CD4-positive, alpha-beta T cell treated with Interleukin-15 for 1 hour (primary cell): ENCODE measurements around the gene TSC2.
A peak's percentile ranks its signal among the peaks of the same experiment; 100 is the strongest.
"Not testable (repeated sequence)": the region's sequence is repeated elsewhere in the genome, so short reads cannot be mapped to it uniquely, and the experiment has no call there.

Experiments used
- DNase-seq: peaks from one replicate; pipeline ENCODE4 v3.0.0-alpha.2; 2020

The TSC2 gene

GRCh38 chr16:2011726-2012125, 36.1 kb upstream of the TSC2 start:
- not testable (repeated sequence) for DNase-seq

GRCh38 chr16:2013527-2013926, 34.3 kb upstream of the TSC2 start:
- no peak for DNase-seq

DNA sequence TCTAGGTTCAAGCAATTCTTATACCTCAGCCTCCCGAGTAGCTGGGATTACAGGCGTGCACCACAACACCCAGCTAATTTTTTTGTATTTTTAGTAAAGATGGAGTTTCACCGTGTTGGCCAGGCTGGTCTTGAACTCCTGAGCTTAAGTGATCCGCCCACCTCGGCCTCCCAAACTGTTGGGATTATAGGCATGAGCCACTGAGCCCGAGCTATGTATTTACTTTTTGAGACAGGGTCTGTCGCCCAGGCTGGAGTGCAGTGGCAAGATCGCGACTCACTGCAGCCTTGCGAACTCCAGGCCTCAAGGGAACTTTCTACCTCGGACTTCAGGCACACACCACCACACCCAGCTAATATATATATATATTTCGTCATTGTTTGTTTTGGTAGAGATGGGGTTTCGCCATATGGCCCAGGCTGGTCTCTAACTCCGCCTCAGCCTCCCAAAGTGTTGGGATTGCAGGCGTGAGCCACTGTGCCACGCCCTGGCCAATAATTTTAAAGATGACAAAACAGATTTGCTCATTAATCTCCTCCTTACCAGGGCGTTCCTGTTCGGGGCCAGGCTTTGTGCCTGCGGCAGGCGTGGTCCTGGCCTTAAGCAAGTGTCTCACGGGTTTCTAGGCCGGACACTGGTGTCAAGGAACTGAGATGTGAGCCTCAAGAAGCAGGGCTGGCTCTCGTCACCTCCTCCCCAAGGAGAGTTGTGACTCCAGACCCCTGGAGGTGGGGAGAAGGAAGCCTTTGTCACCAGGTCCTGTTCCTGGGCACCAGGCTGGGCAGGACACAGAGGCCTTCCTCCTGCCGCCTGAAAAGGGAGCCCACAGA, 32.5 kb upstream of the TSC2 start:
- peak; percentile 63 for DNase-seq

DNA sequence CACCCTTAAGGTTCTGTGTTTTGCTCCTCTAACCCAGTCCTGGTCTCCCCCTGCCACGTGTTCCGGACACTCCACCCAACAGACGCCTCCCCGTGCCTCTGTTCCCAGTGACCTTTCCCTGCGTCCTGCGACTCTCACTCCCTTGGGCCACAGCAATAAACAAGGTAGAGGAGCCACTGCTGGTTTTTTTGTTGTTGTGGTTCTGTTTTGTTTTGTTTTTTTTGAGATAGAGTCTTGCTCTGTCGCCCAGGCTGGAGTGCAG, 31.9 kb upstream of the TSC2 start:
- DNase-seq = no peak

GRCh38 chr16:2016407-2016922, 31.3 kb upstream of the TSC2 start:
- DNase-seq = no peak

DNA sequence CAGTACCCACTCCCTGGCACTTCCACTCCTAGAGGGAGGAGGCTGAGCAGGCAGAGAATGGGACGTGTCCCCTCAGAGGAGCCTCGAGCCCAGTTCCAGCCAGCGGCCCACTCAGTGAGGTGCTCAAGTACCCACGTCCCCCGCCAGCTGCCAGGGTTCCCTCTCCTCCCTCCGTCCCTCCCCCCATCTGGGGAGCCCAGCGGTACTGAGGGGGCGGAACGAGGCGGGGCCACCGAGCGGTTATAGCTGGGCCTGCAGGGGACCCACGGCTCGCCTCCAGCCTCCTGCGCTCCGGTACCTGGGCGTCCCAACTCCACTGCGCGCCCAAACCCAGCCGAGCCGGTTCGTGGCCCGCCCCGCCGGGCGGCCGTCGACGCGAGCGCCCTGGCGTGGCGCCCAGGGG, 28.3 kb upstream of the TSC2 start, which contains the start of gene NPW:
NPW (plus strand) TSS at position 268 of the 403 bp plus-strand sequence.
- DNase-seq = no peak

GRCh38 chr16:2019921-2020831, 27.6 kb upstream of the TSC2 start:
- no peak for DNase-seq

GRCh38 chr16:2022723-2023091, 25.1 kb upstream of the TSC2 start:
- DNase-seq = no peak

- peak; percentile 93 for DNase-seq
These were observed 24.4 kb upstream of the TSC2 start for GRCh38 chr16:2023092-2024031.

- DNase-seq = no peak
These were observed 23.8 kb upstream of the TSC2 start for GRCh38 chr16:2024032-2024420.

DNA sequence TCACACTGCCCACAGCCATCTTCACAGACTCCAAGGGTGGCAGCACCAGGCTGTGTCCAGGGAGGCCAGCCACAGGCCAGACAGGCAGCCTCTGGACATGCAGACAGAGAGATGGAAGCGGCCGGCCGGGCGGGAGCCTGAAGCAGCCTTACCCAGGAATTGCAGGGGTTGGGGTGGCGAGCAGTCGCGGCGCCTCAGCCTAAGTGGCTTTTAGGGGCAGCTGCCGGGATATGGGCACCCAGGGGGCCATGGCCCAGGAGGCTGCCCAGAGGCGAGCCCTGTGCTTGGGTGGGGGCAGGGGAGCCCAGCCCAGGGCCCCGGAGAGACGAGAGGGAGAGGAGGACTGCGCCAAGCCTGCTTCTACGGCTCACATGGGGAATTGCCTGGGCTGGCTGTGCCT, 22.5 kb upstream of the TSC2 start:
- DNase-seq = no peak

GRCh38 chr16:2025878-2026460, 21.8 kb upstream of the TSC2 start:
- no peak for DNase-seq

GRCh38 chr16:2026461-2027023, 21.2 kb upstream of the TSC2 start, which contains the start of gene NHERF2:
TSS of gene NHERF2 (plus strand) at chr16:2026902. CDS start at chr16:2027006, 104 bp downstream.
- no peak for DNase-seq

GRCh38 chr16:2027024-2028010, 20.5 kb upstream of the TSC2 start:
- no peak for DNase-seq

GRCh38 chr16:2028146-2028545, 19.6 kb upstream of the TSC2 start:
- DNase-seq = no peak

DNA sequence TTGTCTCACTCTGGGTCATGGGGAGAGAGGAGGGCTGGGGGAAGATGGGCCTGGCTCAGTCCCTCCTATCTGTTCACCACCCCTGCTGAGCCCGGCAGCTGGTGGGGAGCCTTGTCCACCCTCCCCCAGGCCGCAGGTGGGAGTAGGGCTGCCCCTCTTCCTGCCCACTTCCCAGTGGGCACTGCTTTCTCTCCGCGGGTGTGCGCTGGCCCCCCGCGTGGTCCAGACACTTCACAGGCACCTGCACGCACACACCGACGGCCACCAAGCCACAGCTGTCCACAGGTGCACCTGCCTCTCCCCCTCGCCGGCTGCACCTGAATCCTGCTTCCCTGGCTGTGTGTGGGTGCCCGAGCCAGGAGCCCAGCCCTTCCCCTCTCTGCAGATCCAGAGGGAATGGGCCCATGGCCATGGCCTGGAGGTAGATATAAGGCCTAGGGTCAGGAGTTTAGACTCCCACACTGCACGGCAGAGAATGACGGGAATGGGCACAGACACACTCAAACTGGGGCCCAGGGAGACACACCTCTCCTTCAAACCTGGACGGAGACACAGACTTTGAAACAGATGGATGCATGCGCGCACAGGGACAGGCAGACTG, 19.1 kb upstream of the TSC2 start:
- DNase-seq = no peak

DNA sequence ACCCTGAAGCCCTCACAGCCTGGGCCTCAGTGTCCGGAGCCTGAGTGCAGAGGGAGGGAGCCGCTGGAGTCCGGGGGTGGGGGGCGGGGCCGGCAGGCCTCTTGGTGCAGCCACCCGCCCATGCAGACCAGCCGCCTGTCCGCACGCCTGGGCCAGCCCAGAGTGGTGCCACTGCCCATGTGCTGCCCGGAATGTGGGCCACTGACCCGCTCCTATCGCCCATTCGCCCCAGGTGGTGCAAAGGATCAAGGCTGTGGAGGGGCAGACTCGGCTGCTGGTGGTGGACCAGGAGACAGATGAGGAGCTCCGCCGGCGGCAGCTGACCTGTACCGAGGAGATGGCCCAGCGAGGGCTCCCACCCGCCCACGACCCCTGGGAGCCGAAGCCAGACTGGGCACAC, 18.4 kb upstream of the TSC2 start:
- DNase-seq = no peak

DNA sequence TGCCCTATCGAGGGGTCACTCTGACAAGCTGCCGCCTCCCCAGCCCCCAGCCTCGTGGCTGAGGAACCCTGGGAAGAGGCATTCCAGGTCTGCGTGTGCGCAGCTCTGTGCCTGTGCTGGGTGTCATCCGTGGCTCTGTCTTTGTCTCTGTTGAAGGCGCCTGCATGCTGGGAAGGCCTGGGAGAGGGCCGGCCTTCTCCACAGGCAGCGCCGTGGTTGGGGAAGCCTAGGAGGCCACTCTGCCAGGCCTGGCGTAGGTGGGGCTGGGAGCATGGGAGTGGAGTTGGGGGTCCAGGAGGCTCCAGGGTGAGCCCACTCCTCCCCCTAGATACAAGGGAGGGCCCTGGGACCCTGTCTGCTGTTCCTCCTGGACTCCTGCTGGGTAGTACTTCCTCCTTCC, 17.7 kb upstream of the TSC2 start:
- no peak for DNase-seq

GRCh38 chr16:2031081-2031577, 16.7 kb upstream of the TSC2 start:
- DNase-seq = no peak
